Parathyroid adenoma (tissue), 2 donors: ENCODE data around the gene AGBL4.

Experiments
- H2AFZ ChIP-seq: fragments of 300-600 bp; sonication (generic); one replicate; pipeline ENCODE4 v1.7.0; 2017; ENCODE audit warnings: antibody characterized with exemption, mild to moderate bottlenecking
- H3K27ac ChIP-seq: fragments of 300-600 bp; sonication (generic); one replicate; pipeline ENCODE4 v1.7.0; 2017
- H3K27me3 ChIP-seq: fragments of 300-600 bp; sonication (generic); one replicate; pipeline ENCODE4 v1.7.0; 2017; ENCODE audit warnings: low read length; ENCODE audit not compliant: control insufficient read depth, insufficient read depth
- H3K36me3 ChIP-seq: fragments of 300-600 bp; sonication (generic); one replicate; pipeline ENCODE4 v1.7.0; 2017; ENCODE audit warnings: low read length; ENCODE audit not compliant: control insufficient read depth, insufficient read depth
- H3K4me1 ChIP-seq: fragments of 300-600 bp; sonication (generic); one replicate; pipeline ENCODE4 v1.7.0; 2017; ENCODE audit warnings: control low read depth
- H3K4me2 ChIP-seq: fragments of 300-600 bp; sonication (generic); one replicate; pipeline ENCODE4 v1.7.0; 2017; ENCODE audit warnings: low read length
- H3K4me3 ChIP-seq: fragments of 300-600 bp; sonication (generic); one replicate; pipeline ENCODE4 v1.7.0; 2017; ENCODE audit warnings: low read depth, low read length
- H3K79me2 ChIP-seq: fragments of 300-600 bp; sonication (generic); one replicate; pipeline ENCODE4 v1.7.0; 2017; ENCODE audit warnings: control low read depth
- H3K9ac ChIP-seq: fragments of 300-600 bp; sonication (generic); one replicate; pipeline ENCODE4 v1.7.0; 2017; ENCODE audit warnings: mild to moderate bottlenecking
- H3K9me3 ChIP-seq: fragments of 300-600 bp; sonication (generic); one replicate; pipeline ENCODE4 v1.7.0; 2017; ENCODE audit warnings: low read length; ENCODE audit not compliant: control insufficient read depth
- TF ChIP-seq, protein P1 (sequence below): fragments of 300-600 bp; sonication (generic); IDR thresholded peaks from one replicate; pipeline ENCODE4 v1.7.0; 2017; ENCODE audit warnings: antibody characterized with exemption, mild to moderate bottlenecking
- donor health status: primary hyperparathyroidism.

Gene AGBL4

DNA sequence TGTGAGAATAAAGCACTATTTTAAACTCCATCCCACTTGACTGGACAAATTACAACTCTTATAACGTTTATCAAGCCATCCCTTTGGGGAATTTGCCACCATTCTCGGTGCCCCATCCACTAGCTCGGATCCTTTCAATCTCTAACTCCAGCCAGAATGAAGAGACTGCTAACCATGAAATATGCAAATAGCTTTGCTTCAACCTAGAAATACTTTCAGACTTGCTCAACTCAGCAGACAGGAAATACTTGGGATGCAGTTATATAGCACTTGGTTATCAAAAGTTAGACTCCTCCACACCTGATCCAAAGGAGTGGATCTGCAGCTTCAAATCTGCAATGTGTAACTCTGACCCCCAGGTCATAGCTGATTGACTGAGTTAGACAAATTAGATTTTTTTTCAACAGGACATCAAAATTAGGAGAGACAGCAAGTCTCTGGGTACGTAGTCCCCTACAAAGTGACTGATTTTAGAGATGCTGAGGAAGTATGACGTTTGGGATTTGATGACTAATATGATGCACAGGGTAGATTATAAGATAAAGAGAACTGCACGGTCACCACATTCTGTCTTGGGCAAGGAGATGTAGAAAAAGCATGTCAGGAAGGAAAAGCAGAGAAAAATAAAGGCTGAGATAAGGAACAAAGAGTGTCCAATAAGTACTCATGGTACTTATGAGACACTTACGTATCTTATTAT, 496.0 kb downstream of the AGBL4 start:
- Histone ChIP-seq H3K9ac (no peak overlapping the region), H3K36me3 (no peaks in the 10 kb centered on the region), H3K4me1 (no peaks in the 10 kb centered on the region), H3K27ac (no peak overlapping the region), H3K79me2 (no peaks in the 10 kb centered on the region), H3K9me3 (no peaks in the 10 kb centered on the region), H3K4me3 (no peak overlapping the region), H3K4me2 (no peak overlapping the region), H2AFZ (no peak overlapping the region), H3K27me3 (no peaks in the 10 kb centered on the region)
- TF ChIP-seq, protein P1, sequence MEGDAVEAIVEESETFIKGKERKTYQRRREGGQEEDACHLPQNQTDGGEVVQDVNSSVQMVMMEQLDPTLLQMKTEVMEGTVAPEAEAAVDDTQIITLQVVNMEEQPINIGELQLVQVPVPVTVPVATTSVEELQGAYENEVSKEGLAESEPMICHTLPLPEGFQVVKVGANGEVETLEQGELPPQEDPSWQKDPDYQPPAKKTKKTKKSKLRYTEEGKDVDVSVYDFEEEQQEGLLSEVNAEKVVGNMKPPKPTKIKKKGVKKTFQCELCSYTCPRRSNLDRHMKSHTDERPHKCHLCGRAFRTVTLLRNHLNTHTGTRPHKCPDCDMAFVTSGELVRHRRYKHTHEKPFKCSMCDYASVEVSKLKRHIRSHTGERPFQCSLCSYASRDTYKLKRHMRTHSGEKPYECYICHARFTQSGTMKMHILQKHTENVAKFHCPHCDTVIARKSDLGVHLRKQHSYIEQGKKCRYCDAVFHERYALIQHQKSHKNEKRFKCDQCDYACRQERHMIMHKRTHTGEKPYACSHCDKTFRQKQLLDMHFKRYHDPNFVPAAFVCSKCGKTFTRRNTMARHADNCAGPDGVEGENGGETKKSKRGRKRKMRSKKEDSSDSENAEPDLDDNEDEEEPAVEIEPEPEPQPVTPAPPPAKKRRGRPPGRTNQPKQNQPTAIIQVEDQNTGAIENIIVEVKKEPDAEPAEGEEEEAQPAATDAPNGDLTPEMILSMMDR, result no peak

DNA sequence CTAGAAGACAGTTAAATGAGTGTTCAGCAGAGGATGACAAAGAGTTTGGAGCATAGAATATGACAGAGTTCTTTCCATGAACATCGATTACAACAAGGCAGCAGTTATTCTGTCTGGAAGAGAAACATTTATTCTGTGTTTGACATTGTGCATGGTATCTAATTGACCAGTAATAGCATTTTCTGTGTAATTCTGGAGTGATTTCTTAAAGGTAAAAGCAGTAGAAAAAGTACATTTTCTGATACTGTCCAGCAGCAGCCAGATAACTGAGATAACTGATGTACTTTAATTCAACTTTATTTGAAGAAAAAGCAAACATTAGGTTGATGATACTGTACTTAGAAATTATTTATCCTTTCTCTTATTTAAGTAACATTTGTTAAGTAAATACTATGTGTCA, 497.1 kb downstream of the AGBL4 start:
- TF ChIP-seq, protein P1, result no peak
- Histone ChIP-seq H3K4me3 (no peak overlapping the region), H3K27me3 (no peaks in the 10 kb centered on the region), H2AFZ (no peak overlapping the region), H3K36me3 (no peaks in the 10 kb centered on the region), H3K9ac (no peak overlapping the region), H3K4me1 (no peaks in the 10 kb centered on the region), H3K27ac (no peak overlapping the region), H3K9me3 (no peaks in the 10 kb centered on the region), H3K4me2 (no peak overlapping the region), H3K79me2 (no peaks in the 10 kb centered on the region)

DNA sequence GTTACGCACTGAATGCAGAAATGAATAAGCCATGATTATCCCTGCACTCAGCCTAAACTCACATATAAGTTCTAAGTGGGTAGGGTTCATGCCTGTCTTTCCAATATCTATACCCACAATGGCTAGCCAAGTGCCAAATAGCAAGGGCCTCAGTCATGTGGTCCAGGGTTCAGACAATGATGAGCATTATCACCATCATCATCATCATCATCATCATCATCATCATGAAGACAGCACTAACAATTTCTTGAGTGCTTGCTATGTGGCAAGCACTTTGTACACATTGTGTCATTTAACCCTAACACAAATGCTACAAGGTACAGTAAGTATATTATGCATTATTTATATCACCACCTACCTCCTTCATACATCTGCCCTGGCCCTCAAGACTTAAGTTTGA, 500.0 kb downstream of the AGBL4 start:
- Histone ChIP-seq H3K36me3 (no peaks in the 10 kb centered on the region), H3K79me2 (no peaks in the 10 kb centered on the region), H3K27me3 (no peaks in the 10 kb centered on the region), H3K4me2 (no peak overlapping the region), H3K4me1 (no peaks in the 10 kb centered on the region), H3K4me3 (no peak overlapping the region), H3K27ac (no peak overlapping the region), H3K9me3 (no peaks in the 10 kb centered on the region), H3K9ac (no peak overlapping the region), H2AFZ (no peak overlapping the region)
- TF ChIP-seq, protein P1, result no peak

DNA sequence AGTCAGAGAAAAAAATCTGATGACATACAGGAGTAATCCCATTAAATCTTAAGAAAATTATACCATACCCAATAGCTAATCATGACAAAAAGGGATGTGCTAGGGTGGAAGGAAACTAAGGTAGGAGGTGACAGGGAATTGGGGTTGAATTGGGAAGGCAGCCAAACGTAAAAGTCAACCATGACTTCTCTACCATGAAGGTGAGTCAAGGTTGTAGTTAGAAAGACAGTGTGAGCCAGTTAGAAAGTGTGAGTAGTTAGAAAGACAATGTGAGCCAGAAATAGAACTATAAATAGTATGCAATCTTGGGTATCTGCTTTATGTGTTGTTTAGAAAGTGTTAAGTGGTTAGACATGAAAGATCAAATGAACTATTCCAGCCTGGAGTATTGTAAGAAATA, 556.8 kb downstream of the AGBL4 start:
- Histone ChIP-seq H3K4me2 (no peak overlapping the region), H3K9ac (no peak overlapping the region), H2AFZ (no peak overlapping the region), H3K79me2 (no peaks in the 10 kb centered on the region), H3K27ac (no peak overlapping the region), H3K9me3 (no peaks in the 10 kb centered on the region), H3K27me3 (no peaks in the 10 kb centered on the region), H3K4me1 (no peaks in the 10 kb centered on the region), H3K4me3 (no peak overlapping the region), H3K36me3 (no peaks in the 10 kb centered on the region)
- TF ChIP-seq, protein P1, result no peak
